Mucosa of rectum (tissue), 2 donors: ENCODE data around the gene IRF4.

Source experiments
- H3K27ac ChIP-seq, 2 donors: one replicate each; pipeline ENCODE4 v1.7.0; 2013; ENCODE audit warnings: inconsistent platforms in 2 of 2, low read depth in 2 of 2, low read length in 2 of 2
- H3K27me3 ChIP-seq, 2 donors: one replicate each; pipeline ENCODE4 v1.7.0; 2013; ENCODE audit warnings: low read length in 2 of 2; ENCODE audit not compliant: control insufficient read depth in 2 of 2, insufficient read depth in 2 of 2
- H3K36me3 ChIP-seq, 2 donors: one replicate each; pipeline ENCODE4 v1.7.0; 2013; ENCODE audit warnings: low read length in 2 of 2; ENCODE audit not compliant: control insufficient read depth in 2 of 2, insufficient read depth in 2 of 2
- H3K4me1 ChIP-seq, 2 donors: one replicate each; pipeline ENCODE4 v1.7.0; 2013; ENCODE audit warnings: low read length in 2 of 2, mild to moderate bottlenecking in 1 of 2; ENCODE audit not compliant: control insufficient read depth in 2 of 2, insufficient read depth in 2 of 2
- H3K4me3 ChIP-seq, 2 donors: one replicate each; pipeline ENCODE4 v1.7.0; 2013; ENCODE audit warnings: low read length in 2 of 2
- H3K9ac ChIP-seq, 2 donors: one replicate each; pipeline ENCODE4 v1.7.0; 2013; ENCODE audit warnings: low read length in 2 of 2, low read depth in 1 of 2, mild to moderate bottlenecking in 1 of 2
- H3K9me3 ChIP-seq, 2 donors: one replicate each; pipeline ENCODE4 v1.7.0; 2013; ENCODE audit warnings: low read length in 2 of 2; ENCODE audit not compliant: control insufficient read depth in 2 of 2
- donor health status: healthy.
- donor health status: Normal muscosa, but diverticular disease.

Gene IRF4

GRCh38 chr6:390914-391558 is 516 bp upstream of the IRF4 start:
- H3K4me1 ChIP-seq, result peaks cover 2 to 3% of the 10 kb centered on the region in 2 donors
- H3K9me3 ChIP-seq, result no peaks in the 10 kb centered on the region
- peak overlapping the region in 1 of 2 donors; percentile 28 for H3K9ac ChIP-seq
- peak overlapping the region in 1 of 2 donors; percentile 75 for H3K27ac ChIP-seq
- no peaks in the 10 kb centered on the region for H3K36me3 ChIP-seq
- H3K4me3 ChIP-seq, result peak overlapping the region; percentile 61 to 65
- peaks cover 31 to 42% of the 10 kb centered on the region in 2 donors for H3K27me3 ChIP-seq

- Histone ChIP-seq H3K4me1 (peaks cover 2 to 3% of the 10 kb centered on the region in 2 donors), H3K27ac (peak overlapping the region; percentile 26 to 52), H3K4me3 (peak overlapping the region; percentile 62 to 67), H3K9ac (peak overlapping the region in 1 of 2 donors; percentile 40), H3K36me3 (no peaks in the 10 kb centered on the region), H3K27me3 (peaks cover 29 to 42% of the 10 kb centered on the region in 2 donors), H3K9me3 (no peaks in the 10 kb centered on the region)
Observed at GRCh38 chr6:392441-393390, 1.2 kb downstream of the IRF4 start.

- peaks cover 28 to 46% of the 10 kb centered on the region in 2 donors for H3K27me3 ChIP-seq
- peak overlapping the region; percentile 0 to 49 for H3K9ac ChIP-seq
- H3K9me3 ChIP-seq, result no peaks in the 10 kb centered on the region
- H3K36me3 ChIP-seq, result no peaks in the 10 kb centered on the region
- H3K4me1 ChIP-seq, result peaks cover 2 to 3% of the 10 kb centered on the region in 2 donors
- peak overlapping the region; percentile 47 to 67 for H3K4me3 ChIP-seq
- peak overlapping the region in 1 of 2 donors; percentile 9 for H3K27ac ChIP-seq
Observed at GRCh38 chr6:393391-394221, 2.1 kb downstream of the IRF4 start.

GRCh38 chr6:394641-395289 is 3.2 kb downstream of the IRF4 start:
- H3K9ac ChIP-seq, result peak overlapping the region in 1 of 2 donors; percentile 3
- H3K27me3 ChIP-seq, result peaks cover 28 to 43% of the 10 kb centered on the region in 2 donors
- no peaks in the 10 kb centered on the region for H3K9me3 ChIP-seq
- no peak overlapping the region for H3K4me3 ChIP-seq
- no peak overlapping the region for H3K27ac ChIP-seq
- H3K4me1 ChIP-seq, result peaks cover 2 to 3% of the 10 kb centered on the region in 2 donors
- no peaks in the 10 kb centered on the region for H3K36me3 ChIP-seq

- no peak overlapping the region for H3K9ac ChIP-seq
- no peaks in the 10 kb centered on the region for H3K9me3 ChIP-seq
- peak overlapping the region in 1 of 2 donors; percentile 26 for H3K4me3 ChIP-seq
- peaks cover 2 to 3% of the 10 kb centered on the region in 2 donors for H3K4me1 ChIP-seq
- H3K27ac ChIP-seq, result no peak overlapping the region
- H3K27me3 ChIP-seq, result peaks cover 28 to 37% of the 10 kb centered on the region in 2 donors
- H3K36me3 ChIP-seq, result no peaks in the 10 kb centered on the region
Observed at GRCh38 chr6:395432-396125, 4.0 kb downstream of the IRF4 start.

- Histone ChIP-seq H3K27me3 (peaks cover 28 to 32% of the 10 kb centered on the region in 2 donors), H3K4me1 (peaks cover 2 to 3% of the 10 kb centered on the region in 2 donors), H3K4me3 (no peak overlapping the region), H3K9me3 (no peaks in the 10 kb centered on the region), H3K36me3 (no peaks in the 10 kb centered on the region), H3K9ac (no peak overlapping the region), H3K27ac (no peak overlapping the region)
Observed at GRCh38 chr6:396126-396520, 4.6 kb downstream of the IRF4 start.

- H3K4me3 ChIP-seq, result no peak overlapping the region
- H3K27me3 ChIP-seq, result peaks cover 25 to 26% of the 10 kb centered on the region in 2 donors
- H3K9me3 ChIP-seq, result no peaks in the 10 kb centered on the region
- H3K4me1 ChIP-seq, result peaks cover 1 to 3% of the 10 kb centered on the region in 2 donors
- no peaks in the 10 kb centered on the region for H3K36me3 ChIP-seq
- no peak overlapping the region for H3K27ac ChIP-seq
- no peak overlapping the region for H3K9ac ChIP-seq
Observed at GRCh38 chr6:397056-397455, 5.5 kb downstream of the IRF4 start.

- Histone ChIP-seq H3K4me3 (no peak overlapping the region), H3K27ac (no peak overlapping the region), H3K4me1 (peaks cover 0 to under 1% of the 10 kb centered on the region in 2 donors), H3K27me3 (peaks cover 20 to 21% of the 10 kb centered on the region in 2 donors), H3K9ac (no peak overlapping the region), H3K36me3 (no peaks in the 10 kb centered on the region), H3K9me3 (no peaks in the 10 kb centered on the region)
Observed at GRCh38 chr6:397604-398003, 6.1 kb downstream of the IRF4 start.

GRCh38 chr6:398065-398464 is 6.5 kb downstream of the IRF4 start:
- Histone ChIP-seq H3K9ac (no peak overlapping the region), H3K27me3 (peaks cover 16 to 20% of the 10 kb centered on the region in 2 donors), H3K36me3 (no peaks in the 10 kb centered on the region), H3K4me1 (no peaks in the 10 kb centered on the region), H3K9me3 (no peaks in the 10 kb centered on the region), H3K4me3 (no peak overlapping the region), H3K27ac (no peak overlapping the region)
